Liver (tissue), 3 donors: ENCODE data around the gene SNX10.

Experiments used
- ATF3 ChIP-seq: IDR thresholded peaks from 2 replicates; pipeline ENCODE4 v1.6.1; 2016; ENCODE audit warnings: antibody characterized with exemption
- CTCF ChIP-seq: fragments of 150-350 bp; IDR thresholded peaks from 2 replicates; pipeline ENCODE4 v1.5.1; 2017; ENCODE audit warnings: improper control_type of control experiment, low read depth, low read length; ENCODE audit not compliant: missing input control
- EGR1 ChIP-seq, 2 donors: IDR thresholded peaks; 2 replicates each; pipeline ENCODE4 v1.6.1; 2016 to 2018; ENCODE audit warnings: antibody characterized with exemption in 2 of 2, low read depth in 2 of 2
- FOXA1 ChIP-seq: IDR thresholded peaks from 2 replicates; pipeline ENCODE4 v1.6.1; 2016; ENCODE audit warnings: antibody characterized with exemption
- GABPA ChIP-seq, 2 donors: IDR thresholded peaks in 1 of 2; conservative IDR thresholded peaks in 1 of 2; 2 replicates each; pipeline ENCODE4 v1.6.1; 2016; ENCODE audit warnings: antibody characterized with exemption in 2 of 2, mild to moderate bottlenecking in 1 of 2, moderate library complexity in 1 of 2
- HNF4G ChIP-seq: IDR thresholded peaks from 2 replicates; pipeline ENCODE4 v1.6.1; 2016; ENCODE audit warnings: antibody characterized with exemption
- JUND ChIP-seq, 2 donors: IDR thresholded peaks; 2 replicates each; pipeline ENCODE4 v1.6.1; 2016; ENCODE audit warnings: antibody characterized with exemption in 2 of 2
- MAX ChIP-seq: IDR thresholded peaks from 2 replicates; pipeline ENCODE4 v1.6.1; 2016; ENCODE audit warnings: antibody characterized with exemption
- RAD21 ChIP-seq, 2 donors: IDR thresholded peaks; 2 replicates each; pipeline ENCODE4 v1.6.1; 2016; ENCODE audit warnings: antibody characterized with exemption in 2 of 2, mild to moderate bottlenecking in 2 of 2
- REST ChIP-seq: IDR thresholded peaks from 2 replicates; pipeline ENCODE4 v1.6.1; 2016; ENCODE audit warnings: antibody characterized with exemption, mild to moderate bottlenecking
- SP1 ChIP-seq: IDR thresholded peaks from 2 replicates; pipeline ENCODE4 v1.6.1; 2018; ENCODE audit warnings: antibody characterized with exemption, mild to moderate bottlenecking
- TAF1 ChIP-seq: conservative IDR thresholded peaks from 2 replicates; pipeline ENCODE4 v1.6.1; 2016; ENCODE audit warnings: antibody characterized with exemption, mild to moderate bottlenecking
- YY1 ChIP-seq: IDR thresholded peaks from 2 replicates; pipeline ENCODE4 v1.6.1; 2016; ENCODE audit warnings: antibody characterized with exemption, mild to moderate bottlenecking
- donor health status: healthy.
- donor health status: healthy.

GRCh38 chr7:26279405-26279804, 12.3 kb upstream of the SNX10 start:
- no peak for TF ChIP-seq CTCF
- no peak for TF ChIP-seq TAF1
- no peak for TF ChIP-seq MAX
- TF ChIP-seq REST, result no peak
- no peak for TF ChIP-seq EGR1 (IDR thresholded peaks at IDR 0.05; ENCODE audit: low read depth in 2 of 2)
- TF ChIP-seq YY1, result no peak
- no peak for TF ChIP-seq JUND (IDR thresholded peaks at IDR 0.05)
- TF ChIP-seq SP1, result no peak
- TF ChIP-seq FOXA1, result no peak
- TF ChIP-seq ATF3, result no peak
- no peak for TF ChIP-seq HNF4G
- TF ChIP-seq RAD21 (IDR thresholded peaks at IDR 0.05), result no peak
- TF ChIP-seq GABPA (IDR thresholded peaks at IDR 0.05 in 1 of 2, conservative IDR thresholded peaks at IDR 0.05 in 1 of 2), result no peak
